HepG2 (cell line): Measurements from ENCODE around the gene KANK3.

Experiments used
- ATF2 ChIP-seq: sonication (generic); formaldehyde crosslinking; IDR thresholded peaks from 2 replicates; pipeline ENCODE4 v1.4.0; 2020; ENCODE audit warnings: missing genetic modification reagents
- CTCF ChIP-seq: sonication (generic); formaldehyde crosslinking; IDR thresholded peaks from 2 replicates; pipeline ENCODE4 v1.5.0; 2020; ENCODE audit warnings: mild to moderate bottlenecking, missing genetic modification reagents, moderate library complexity
- DR1 ChIP-seq: sonication (generic); formaldehyde crosslinking; IDR thresholded peaks from 2 replicates; pipeline ENCODE4 v1.8.0; 2021; ENCODE audit warnings: mild to moderate bottlenecking, missing genetic modification reagents, inconsistent platforms
- FOXA1 ChIP-seq, 2 experiments: fragments of 450-650 bp in 1 of 2; sonication (generic) in 1 of 2; formaldehyde crosslinking in 1 of 2; IDR thresholded peaks; 2 replicates each; pipeline versions ENCODE4 v1.4.0 to v1.6.1; 2016 to 2020; ENCODE audit warnings: missing genetic modification reagents in 1 of 2
- MTF2 ChIP-seq: sonication (generic); formaldehyde crosslinking; IDR thresholded peaks from 2 replicates; pipeline ENCODE4 v1.5.0; 2020; ENCODE audit warnings: missing genetic modification reagents, borderline replicate concordance
- RFX5 ChIP-seq: IDR thresholded peaks from 2 replicates; pipeline ENCODE4 v1.6.1; 2011; ENCODE audit warnings: low read depth, low read length, improper control_type of control experiment
- ZNF598 ChIP-seq: sonication (generic); formaldehyde crosslinking; IDR thresholded peaks from 2 replicates; pipeline ENCODE4 v1.5.1; 2020; ENCODE audit warnings: mild to moderate bottlenecking, missing genetic modification reagents, borderline replicate concordance
- ZNF720 ChIP-seq: sonication (generic); formaldehyde crosslinking; IDR thresholded peaks from 2 replicates; pipeline ENCODE4 v1.4.0; 2020; ENCODE audit warnings: missing genetic modification reagents
- TF ChIP-seq, protein P1 (sequence below): sonication (generic); formaldehyde crosslinking; IDR thresholded peaks from 2 replicates; pipeline ENCODE4 v1.4.0; 2020; ENCODE audit warnings: missing genetic modification reagents

GRCh38 chr19:8307965-8308866 is 34.8 kb downstream of the KANK3 start, which contains the start of gene CD320:
- TF ChIP-seq RFX5 (no peak), ATF2 (CRISPR knock-in tag) (peak; percentile 82), FOXA1 (IDR thresholded peaks at IDR 0.05) (no peak), FOXA1 (CRISPR knock-in tag; IDR thresholded peaks at IDR 0.05) (peak; percentile 7), MTF2 (CRISPR knock-in tag) (no peak), DR1 (no peak; the same call in none of the 2 replicates), ZNF598 (CRISPR knock-in tag) (peak; percentile 96; the same call in 1 of the 2 replicates), CTCF (CRISPR knock-in tag) (no peak; the same call in none of the 2 replicates), ZNF720 (CRISPR knock-in tag) (no peak)
- TF ChIP-seq, protein P1, sequence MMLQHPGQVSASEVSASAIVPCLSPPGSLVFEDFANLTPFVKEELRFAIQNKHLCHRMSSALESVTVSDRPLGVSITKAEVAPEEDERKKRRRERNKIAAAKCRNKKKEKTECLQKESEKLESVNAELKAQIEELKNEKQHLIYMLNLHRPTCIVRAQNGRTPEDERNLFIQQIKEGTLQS (CRISPR knock-in tag), result peak; percentile 34; the same call in 1 of the 2 replicates
